ENCODE measurements around the gene TMEM169.

Gene TMEM169

DNA sequence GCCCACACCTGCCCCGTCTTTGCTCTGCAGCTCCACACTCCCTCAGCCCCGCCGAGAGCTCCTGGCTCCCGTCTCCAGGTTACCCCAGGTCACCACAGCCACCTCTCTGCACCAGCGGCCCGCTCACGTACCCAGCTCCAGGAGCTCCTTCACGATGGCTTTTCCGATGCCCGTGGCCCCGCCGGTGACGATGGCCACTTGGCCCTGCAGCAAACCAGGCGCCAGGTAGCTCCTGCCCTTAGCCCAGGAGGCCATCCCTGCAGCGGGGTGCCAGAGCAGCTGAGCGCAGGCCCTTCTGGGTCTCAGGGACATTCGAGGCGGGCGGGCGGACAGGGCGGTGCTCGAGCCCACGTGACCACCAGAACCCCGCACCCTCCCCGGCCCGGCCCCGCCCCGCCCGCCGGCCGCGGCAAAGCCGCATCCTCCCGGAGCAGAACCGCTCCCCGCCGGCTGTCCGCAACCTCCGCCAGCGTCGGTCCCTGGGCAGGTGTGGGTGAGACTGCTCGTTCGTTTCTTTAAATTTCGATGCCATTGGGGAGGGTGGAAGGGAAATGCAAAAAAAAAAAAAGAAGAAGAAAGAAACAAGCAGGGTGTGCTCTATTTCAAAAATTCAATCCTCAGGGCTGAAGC, at the start of gene TMEM169, which contains the start of gene PECR:
TSS of gene TMEM169 (plus strand) at position 433 of the 630 bp plus-strand sequence. CDS start 14,045 bp downstream, outside the sequence.
TSS of gene PECR (minus strand) at position 323 of the 630 bp plus-strand sequence. CDS start at position 255, 68 bp downstream.
- peak; percentile 90 for DNase-seq

DNA sequence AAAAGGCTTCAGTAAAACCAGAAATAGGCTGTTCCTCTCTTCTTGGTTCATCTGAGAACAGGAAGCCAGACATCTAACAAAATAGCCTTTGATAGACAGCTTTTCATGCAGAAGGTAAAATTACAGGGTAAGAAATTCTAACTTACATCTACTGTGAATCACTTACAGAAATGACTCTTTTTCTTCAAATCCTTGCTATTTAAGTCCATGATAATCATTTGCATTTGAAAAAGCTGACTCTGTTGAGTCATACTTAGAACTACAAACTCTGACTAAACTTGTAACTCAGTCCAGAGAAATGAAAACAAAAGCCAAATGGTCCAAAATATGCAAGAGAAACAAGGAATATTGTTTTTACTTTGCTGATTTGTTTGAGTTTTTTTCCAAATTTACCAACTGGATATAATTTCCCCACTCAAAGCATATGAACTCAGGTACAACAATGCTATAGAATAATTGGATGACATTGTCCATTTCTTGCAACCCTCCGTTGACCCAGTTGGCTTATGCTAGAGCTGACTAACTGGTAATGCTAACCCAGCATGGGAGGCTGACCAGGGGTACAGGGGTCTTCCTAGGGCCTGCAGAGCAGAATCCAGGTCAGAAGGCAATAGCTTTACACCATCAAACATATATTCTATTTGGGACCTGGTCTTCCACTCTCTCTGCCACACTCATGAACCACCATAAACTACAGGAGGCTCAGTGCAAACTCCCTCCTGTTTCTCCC, 49.6 kb upstream of the TMEM169 start:
- no peak for DNase-seq

- no peak for DNase-seq
Observed at GRCh38 chr2:216033403-216033802, 48.3 kb upstream of the TMEM169 start.

DNA sequence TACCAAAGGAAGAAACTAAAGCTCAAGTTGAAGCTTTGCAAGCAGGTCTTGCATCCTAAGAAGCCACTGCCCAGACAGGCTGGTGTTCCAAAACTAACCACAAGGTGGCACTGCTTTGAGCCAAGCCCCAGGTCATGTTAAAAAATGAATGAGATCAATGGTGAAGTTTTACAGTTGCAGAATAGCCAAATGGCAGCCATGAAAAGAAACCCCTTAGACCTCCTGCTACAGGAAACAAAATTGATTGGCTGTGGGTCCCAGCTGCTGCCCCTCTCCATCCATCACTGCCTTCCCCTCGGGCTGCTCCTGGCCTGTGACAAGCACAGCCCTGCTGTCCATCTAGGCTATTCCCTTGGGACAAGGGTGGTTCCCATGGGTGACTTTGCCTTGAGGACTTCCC, 47.7 kb upstream of the TMEM169 start:
- DNase-seq: peak; percentile 79

- DNase-seq: no peak
Observed at GRCh38 chr2:216039918-216040317, 41.8 kb upstream of the TMEM169 start.

- DNase-seq: no peak
Observed at GRCh38 chr2:216041438-216041837, 40.3 kb upstream of the TMEM169 start.

DNA sequence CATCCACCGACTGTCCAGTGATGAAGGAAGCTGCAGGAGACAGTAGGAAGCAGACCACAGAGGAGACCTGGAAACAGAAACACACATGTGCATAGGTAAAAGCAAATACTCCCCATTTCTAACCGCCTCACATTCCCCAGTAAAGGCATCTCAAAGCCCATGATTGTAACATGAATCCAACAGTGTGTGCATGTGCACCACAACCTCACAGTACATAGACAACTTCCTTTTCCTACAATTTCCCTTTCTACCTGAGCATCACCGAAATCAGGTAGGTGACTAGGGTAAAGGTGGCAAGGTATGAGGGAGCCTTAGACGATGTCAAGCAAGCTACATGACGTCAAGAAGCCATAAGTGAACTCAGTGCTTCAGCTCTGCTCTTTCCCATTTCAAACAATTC, 37.8 kb upstream of the TMEM169 start:
- no peak for DNase-seq

DNA sequence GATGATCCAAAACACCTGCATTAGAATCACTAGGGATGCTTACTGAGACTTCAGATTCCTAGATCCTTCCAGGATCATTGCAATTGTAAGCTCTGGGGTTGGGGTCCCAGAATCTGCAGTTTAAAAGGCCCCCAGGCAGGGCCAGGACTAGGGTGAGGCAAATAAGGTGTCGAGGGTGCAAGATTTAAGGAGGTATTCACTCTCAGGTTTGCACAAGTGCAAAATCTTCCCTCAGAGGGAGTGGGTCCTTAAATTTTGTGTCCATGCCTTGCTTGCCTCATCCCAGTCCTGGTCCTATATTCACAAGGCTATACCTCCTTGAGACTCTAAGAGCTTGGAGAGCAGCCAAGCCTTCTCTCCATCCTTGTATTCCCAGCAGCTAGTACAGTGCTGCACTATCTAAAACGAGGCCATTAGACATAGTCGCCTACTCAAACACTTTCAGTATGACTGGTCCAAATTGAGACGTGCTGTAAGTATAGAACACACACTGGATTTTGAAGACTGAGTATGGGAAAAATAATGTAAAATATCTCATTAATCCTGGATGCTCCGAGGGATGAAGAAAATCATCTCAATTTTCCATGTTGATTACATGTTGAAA, 36.7 kb upstream of the TMEM169 start:
- DNase-seq: no peak

DNA sequence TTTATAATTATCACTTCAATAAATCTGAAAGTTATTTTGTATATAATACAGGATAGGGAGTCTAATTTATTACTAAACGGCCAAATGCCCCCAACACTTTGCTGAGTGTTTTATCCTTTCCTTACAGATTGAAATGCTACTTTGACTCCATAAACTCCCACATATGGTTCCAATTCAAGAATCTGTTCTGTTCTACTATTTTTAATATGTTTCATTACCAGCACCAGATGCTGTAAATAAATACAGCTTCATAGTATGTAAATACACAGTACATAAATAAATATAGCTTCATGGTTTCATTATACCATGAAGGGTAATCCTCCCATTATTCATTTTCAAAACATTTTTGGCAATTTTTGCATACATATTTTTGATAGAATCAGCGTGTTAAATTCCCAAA, 34.3 kb upstream of the TMEM169 start:
- DNase-seq: no peak

- no peak for DNase-seq
Observed at GRCh38 chr2:216049452-216049851, 32.3 kb upstream of the TMEM169 start.

DNA sequence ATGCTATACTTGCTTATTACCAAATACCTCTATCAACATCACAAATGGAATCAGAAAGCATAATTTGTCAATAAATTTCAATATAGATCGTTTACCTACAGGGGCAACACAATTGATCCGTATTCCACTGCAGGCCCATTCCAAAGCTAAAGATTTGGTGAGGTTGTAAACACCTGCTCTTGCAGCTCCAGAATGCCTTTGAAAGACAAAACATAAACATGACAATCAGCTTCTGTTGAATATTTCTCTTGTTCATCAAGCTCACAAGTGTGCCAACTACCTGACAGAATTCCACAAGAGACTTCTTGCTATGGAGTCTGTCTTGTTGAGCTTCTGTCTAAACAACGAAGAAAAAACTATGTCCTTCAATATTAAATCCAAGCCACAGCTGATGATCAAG, 30.4 kb upstream of the TMEM169 start:
- DNase-seq: no peak

DNA sequence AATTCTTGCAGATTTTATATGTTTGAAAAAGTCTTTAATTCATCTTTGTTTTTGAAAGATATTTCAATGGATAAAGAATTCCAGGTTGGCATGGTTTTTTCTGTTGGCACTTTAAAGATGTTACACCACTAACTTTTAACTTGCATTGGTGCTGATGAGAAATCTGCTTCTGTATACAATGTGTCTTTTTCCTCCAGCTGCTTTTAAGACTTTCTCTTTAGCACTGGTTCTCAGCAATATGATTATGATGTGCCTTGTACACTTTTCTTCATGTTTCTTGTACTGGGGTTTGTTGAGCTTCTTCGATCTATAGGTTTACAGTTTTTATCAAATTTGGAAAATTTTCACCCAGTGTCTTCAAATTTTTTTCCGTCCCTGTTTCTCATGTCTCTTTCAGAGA, 29.3 kb upstream of the TMEM169 start:
- DNase-seq: no peak

GRCh38 chr2:216055680-216056079, 26.0 kb upstream of the TMEM169 start:
- DNase-seq: no peak

DNA sequence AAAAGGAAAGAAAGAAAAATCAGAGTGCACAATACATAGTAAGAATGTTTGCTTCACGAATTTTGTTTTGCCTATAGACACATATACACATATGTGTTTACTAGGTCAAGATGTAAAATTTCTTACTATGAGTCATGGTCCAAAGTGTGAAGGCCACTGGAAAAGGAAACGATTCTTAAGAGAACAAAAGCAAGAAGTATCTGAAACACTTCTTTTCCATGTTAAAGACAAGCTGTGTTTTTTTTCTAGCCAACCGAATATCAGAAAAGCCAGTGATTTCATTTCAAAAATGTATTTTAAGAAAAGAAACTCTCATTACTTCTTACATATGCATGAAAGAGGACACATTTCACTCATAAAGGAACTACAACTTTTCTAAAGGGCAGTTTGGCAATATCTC, 25.0 kb upstream of the TMEM169 start:
- no peak for DNase-seq

- DNase-seq: no peak
Observed at GRCh38 chr2:216057688-216058193, 24.0 kb upstream of the TMEM169 start.

DNA sequence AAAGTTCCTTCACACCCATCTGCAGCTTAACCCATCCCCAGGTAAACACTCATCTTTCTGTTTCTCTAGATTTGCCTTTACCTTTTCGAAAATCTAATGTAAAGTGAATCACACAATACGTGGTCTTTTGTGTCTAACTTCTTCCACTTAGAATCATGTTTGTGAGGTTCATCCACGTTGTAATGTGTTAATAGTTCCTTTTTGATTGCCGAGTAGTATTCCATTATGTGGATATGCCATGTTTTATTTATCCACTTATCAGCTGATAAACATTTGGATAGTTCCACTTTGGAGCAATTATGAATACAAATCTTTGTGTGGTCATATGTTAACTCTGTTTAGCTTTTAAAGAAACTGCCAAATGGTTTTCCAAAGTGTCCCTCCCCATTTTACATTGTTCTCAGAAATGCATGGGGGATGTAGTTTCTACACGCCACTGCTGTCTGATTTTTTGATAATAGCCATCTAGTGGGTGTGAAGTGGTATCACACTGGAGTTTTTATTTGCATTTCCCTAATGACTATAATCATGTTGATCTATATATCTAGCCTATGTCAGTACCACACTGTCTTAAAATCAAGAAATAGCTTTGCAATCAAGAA, 22.4 kb upstream of the TMEM169 start:
- DNase-seq: no peak

DNA sequence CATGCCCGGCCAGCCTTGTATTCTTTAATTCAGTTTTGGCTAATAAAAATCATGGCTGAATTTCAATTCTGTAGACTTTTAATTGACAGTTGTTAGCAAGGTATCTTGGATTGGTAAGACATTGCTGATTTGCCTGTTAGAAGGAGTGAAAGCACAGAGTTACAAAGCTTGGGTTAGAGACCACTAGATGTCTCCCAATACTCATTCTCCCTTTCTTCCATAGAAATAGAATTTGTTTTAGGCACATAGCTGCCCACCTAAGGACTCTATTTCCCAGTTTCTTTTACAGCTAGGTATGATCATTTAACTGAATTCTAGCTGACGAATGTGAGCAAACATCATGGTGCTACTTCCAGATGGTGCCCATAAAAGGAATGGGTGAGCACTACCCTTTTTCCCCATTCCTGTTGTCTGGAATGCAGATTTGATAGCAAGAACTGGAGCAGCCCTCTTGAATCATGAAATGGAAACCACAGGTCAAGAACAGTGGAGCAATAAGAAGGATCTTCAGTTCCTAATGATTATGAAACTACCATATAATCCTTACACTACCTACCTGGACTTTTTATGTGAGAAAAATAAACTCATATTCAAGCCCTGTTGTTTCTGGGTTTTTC, 17.6 kb upstream of the TMEM169 start:
- peak; percentile 3 for DNase-seq

DNA sequence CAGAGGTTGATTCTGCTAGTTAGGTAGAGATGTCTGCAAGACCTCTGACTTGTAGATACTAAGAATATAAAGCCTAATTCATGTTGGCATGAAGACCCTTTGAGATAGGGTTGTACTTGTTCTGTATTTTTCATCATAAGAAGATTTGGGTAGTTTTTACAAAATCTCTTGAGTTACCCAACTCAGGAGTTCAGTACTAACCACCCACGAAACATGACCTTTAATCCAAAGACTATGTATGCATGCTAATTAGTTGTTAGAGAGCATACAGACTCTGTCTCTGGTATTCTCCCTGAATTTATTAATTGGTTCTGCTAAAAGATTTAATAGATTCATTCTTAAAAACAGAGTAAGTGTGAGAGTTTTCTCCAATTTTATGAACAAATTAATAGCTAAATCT, 17.1 kb upstream of the TMEM169 start:
- DNase-seq: no peak

- no peak for DNase-seq
Observed at GRCh38 chr2:216066230-216066629, 15.5 kb upstream of the TMEM169 start.

- no peak for DNase-seq
Observed at GRCh38 chr2:216069028-216069427, 12.7 kb upstream of the TMEM169 start.

- no peak for DNase-seq
Observed at GRCh38 chr2:216070195-216070594, 11.5 kb upstream of the TMEM169 start.

GRCh38 chr2:216071111-216071851, 10.4 kb upstream of the TMEM169 start:
- DNase-seq: no peak

All from retina (tissue), 1 donor.